PC-9 (cell line): ENCODE measurements around the gene ATP6V1G2.

Experiments used
- CTCF ChIP-seq: fragments of 200-600 bp; sonication (generic); conservative IDR thresholded peaks from 2 replicates; pipeline ENCODE4 v1.6.1; 2017; ENCODE audit warnings: mixed run types, antibody characterized with exemption, mild to moderate bottlenecking, moderate library complexity
- EZH2 ChIP-seq: fragments of 200-600 bp; sonication (generic); IDR thresholded peaks from 2 replicates; pipeline ENCODE4 v1.8.0; 2017; ENCODE audit warnings: antibody characterized with exemption, low read depth

GRCh38 chr6:31586599-31587281, 40.3 kb upstream of the ATP6V1G2 start:
- TF ChIP-seq CTCF (no peak), EZH2 (no peak)
